ENCODE results near the gene WDR3. TPM values are rescaled to one million over a fixed set of nuclear protein-coding genes. Genes with fewer than 3 reads are reported as not detected.

WDR3 gene
- total RNA-seq, 1 donor from 2014 or later = 45.3 TPM

DNA sequence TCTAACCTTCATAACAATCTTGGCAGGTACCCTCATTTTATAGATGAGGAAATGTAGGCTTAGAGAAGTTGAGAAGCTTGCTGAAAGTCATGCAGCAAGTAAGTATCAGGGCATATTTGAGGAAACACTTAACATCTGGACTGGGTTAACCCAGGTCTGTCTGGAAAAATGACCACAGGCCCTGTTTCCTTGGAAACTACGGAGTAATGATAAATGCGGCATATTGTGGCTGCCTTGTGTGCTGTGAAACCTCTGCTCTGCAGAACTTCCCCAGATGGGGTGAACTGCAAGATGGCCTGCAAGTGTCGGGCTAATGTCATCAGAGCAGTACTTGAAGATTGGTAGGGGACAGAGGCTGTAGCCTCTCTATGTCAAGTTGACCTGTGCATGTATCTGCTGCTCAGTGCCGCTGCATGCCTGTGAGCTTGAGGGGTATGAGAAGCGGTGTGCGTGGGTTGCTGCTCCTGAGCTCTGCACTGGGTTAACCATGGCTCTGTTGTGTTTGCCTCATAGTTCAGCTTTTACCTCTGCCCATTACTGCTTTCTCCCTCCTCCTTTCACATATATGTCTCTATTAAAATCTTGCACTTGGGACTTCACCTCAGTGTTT is 83.1 kb downstream of the WDR3 start:
- no peaks in the 10 kb centered on the region for H3K4me1 Mint-ChIP-seq
- no peaks in the 10 kb centered on the region for H3K36me3 Mint-ChIP-seq (ENCODE audit: low read depth)
- no peak overlapping the region for H3K27ac Mint-ChIP-seq (ENCODE audit: unreplicated experiment)
- no peak for DNase-seq (ENCODE audit: low read depth, low spot score)
- TF ChIP-seq, protein P1, sequence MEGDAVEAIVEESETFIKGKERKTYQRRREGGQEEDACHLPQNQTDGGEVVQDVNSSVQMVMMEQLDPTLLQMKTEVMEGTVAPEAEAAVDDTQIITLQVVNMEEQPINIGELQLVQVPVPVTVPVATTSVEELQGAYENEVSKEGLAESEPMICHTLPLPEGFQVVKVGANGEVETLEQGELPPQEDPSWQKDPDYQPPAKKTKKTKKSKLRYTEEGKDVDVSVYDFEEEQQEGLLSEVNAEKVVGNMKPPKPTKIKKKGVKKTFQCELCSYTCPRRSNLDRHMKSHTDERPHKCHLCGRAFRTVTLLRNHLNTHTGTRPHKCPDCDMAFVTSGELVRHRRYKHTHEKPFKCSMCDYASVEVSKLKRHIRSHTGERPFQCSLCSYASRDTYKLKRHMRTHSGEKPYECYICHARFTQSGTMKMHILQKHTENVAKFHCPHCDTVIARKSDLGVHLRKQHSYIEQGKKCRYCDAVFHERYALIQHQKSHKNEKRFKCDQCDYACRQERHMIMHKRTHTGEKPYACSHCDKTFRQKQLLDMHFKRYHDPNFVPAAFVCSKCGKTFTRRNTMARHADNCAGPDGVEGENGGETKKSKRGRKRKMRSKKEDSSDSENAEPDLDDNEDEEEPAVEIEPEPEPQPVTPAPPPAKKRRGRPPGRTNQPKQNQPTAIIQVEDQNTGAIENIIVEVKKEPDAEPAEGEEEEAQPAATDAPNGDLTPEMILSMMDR (conservative IDR thresholded peaks at IDR 0.05) = no peak
- H3K27me3 Mint-ChIP-seq (ENCODE audit: low read depth) = no peaks in the 10 kb centered on the region
- peaks cover 2% of the 10 kb centered on the region for H3K9me3 Mint-ChIP-seq
- no peak overlapping the region for H3K4me3 Mint-ChIP-seq

DNA sequence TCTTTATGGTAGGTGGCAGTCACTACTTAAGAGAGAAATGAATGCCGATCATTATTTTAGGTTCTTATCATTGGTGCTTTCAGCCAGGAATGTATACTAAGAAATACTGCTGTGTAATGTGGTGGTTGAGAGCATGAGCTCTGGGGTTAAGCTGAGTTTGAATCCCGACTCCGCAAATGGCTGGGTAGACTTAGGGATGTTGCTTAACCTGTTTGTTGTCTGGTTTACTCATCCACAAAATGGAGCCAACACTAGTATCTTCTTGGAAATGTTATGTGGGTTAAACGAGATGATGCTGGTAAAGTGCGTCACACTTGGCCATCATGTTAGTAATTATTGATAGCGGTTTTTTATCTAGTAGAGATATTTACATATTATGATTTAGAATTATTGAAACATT is 83.8 kb downstream of the WDR3 start:
- Mint-ChIP-seq H3K4me1 (no peaks in the 10 kb centered on the region), H3K27ac (ENCODE audit: unreplicated experiment) (no peak overlapping the region)
- TF ChIP-seq, protein P1 (conservative IDR thresholded peaks at IDR 0.05) = no peak

DNA sequence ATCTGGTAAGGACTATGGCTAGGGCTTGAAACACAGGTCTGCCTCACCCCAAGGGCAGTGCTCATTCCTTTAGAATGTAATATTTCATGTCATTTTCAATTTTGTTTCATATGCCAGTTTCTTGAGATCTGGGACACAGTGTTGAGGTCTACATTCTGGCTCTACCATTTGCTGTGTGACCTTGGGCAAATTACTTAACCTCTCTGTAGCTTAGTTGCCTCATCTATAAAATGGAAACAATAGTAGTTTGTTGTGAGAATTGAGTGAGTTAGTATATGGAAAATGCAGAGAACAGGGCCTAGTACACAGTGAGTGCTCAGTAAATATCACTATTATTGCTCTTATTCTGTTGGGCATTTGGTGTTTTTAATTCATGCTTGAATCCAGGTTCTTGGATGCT is 84.4 kb downstream of the WDR3 start:
- H3K4me3 Mint-ChIP-seq = no peak overlapping the region
- no peaks in the 10 kb centered on the region for H3K4me1 Mint-ChIP-seq
- peaks cover 2% of the 10 kb centered on the region for H3K9me3 Mint-ChIP-seq
- TF ChIP-seq, protein P1 (conservative IDR thresholded peaks at IDR 0.05) = no peak
- DNase-seq (ENCODE audit: low read depth, low spot score) = no peak
- H3K27ac Mint-ChIP-seq (ENCODE audit: unreplicated experiment) = no peak overlapping the region
- H3K36me3 Mint-ChIP-seq (ENCODE audit: low read depth) = no peaks in the 10 kb centered on the region
- H3K27me3 Mint-ChIP-seq (ENCODE audit: low read depth) = no peaks in the 10 kb centered on the region

More for the DNA sequence above, 83.8 kb downstream of the WDR3 start:
- H3K36me3 Mint-ChIP-seq (ENCODE audit: low read depth) = no peaks in the 10 kb centered on the region
- H3K9me3 Mint-ChIP-seq = peaks cover 2% of the 10 kb centered on the region
- no peaks in the 10 kb centered on the region for H3K27me3 Mint-ChIP-seq (ENCODE audit: low read depth)
- no peak for DNase-seq (ENCODE audit: low read depth, low spot score)
- H3K4me3 Mint-ChIP-seq = no peak overlapping the region

Other genes starting within 250 kb of the WDR3 start
- 24.6 and 25.4 TPM in 2 replicates for gene GDAP2, start 118 bp upstream of the WDR3 start, total RNA-seq

Data from neural crest cell (in vitro differentiated cells).